Naive thymus-derived CD8-positive, alpha-beta T cell (primary cell): ENCODE measurements around the gene GREB1. TPM values are rescaled to one million over a fixed set of nuclear protein-coding genes. Genes with fewer than 3 reads are reported as not detected.

Experiments
- ATAC-seq, 2 donors: fragments of 150-1000 bp; cut with Tn5 transposase in 1 of 2; sonication (Bioruptor Pico), chemical (Tn5 transposase) in 1 of 2; 1 replicate in 1 of 2; 2 replicates in 1 of 2; pipeline ENCODE4 v1.10.0; 2021; ENCODE audit warnings: mild to moderate bottlenecking in 2 of 2, moderate library complexity in 2 of 2
- POLR2A ChIA-PET: fragments of 350-600 bp; sonication (Branson Sonifier 250); formaldehyde crosslinking; loops from one replicate; lab custom pipeline; 2021; ENCODE audit warnings: antibody characterized with exemption; lab: Charles Lee
- DNase-seq, 10 donors: peaks; one replicate each; pipeline versions ENCODE4 v3.0.0 to v3.0.0-alpha.2; 2020 to 2022
- H3K27ac Mint-ChIP-seq, 10 donors: one replicate each; pipeline ENCODE4 v1.8.0; 2020 to 2022; ENCODE audit warnings: mild to moderate bottlenecking in 10 of 10, mixed read lengths in 10 of 10, moderate library complexity in 4 of 10, inconsistent platforms in 1 of 10
- H3K27me3 Mint-ChIP-seq, 5 donors: one replicate each; pipeline ENCODE4 v1.8.0; 2021 to 2022; ENCODE audit warnings: mixed read lengths in 5 of 5
- H3K36me3 Mint-ChIP-seq, 3 donors: one replicate each; pipeline ENCODE4 v1.8.0; 2020 to 2022; ENCODE audit warnings: mixed read lengths in 3 of 3, mild to moderate bottlenecking in 2 of 3, inconsistent platforms in 1 of 3
- H3K4me1 Mint-ChIP-seq, 4 donors: one replicate each; pipeline ENCODE4 v1.8.0; 2021 to 2022; ENCODE audit warnings: mixed read lengths in 4 of 4
- H3K4me3 Mint-ChIP-seq, 10 donors: one replicate each; pipeline ENCODE4 v1.8.0; 2020 to 2022; ENCODE audit warnings: mild to moderate bottlenecking in 10 of 10, mixed read lengths in 10 of 10, moderate library complexity in 6 of 10, inconsistent platforms in 1 of 10
- H3K9me3 Mint-ChIP-seq, 9 donors: one replicate each; pipeline ENCODE4 v1.8.0; 2020 to 2022; ENCODE audit warnings: mixed read lengths in 9 of 9, mild to moderate bottlenecking in 3 of 9, inconsistent platforms in 1 of 9, moderate library complexity in 1 of 9
- polyA plus RNA-seq, 3 donors: library from polyadenylated mRNA; unstranded; fragments of 300-500 nt; fragmentation: Illumina TruSeq; gene quantifications; one replicate each; pipeline ENCODE4 v1.2.3, GENCODE V29; 2021
- total RNA-seq, 8 experiments: library from RNA in 2 of 8; stranded (reverse) in 2 of 8; gene quantifications; one replicate each; pipeline ENCODE4 v1.2.3 and lab custom pipeline; 2021 to 2026

Gene GREB1
- total and polyA plus RNA-seq, 5 experiments from 2014 or later, result 0.05 to 1.1 (median 0.41) TPM

DNA sequence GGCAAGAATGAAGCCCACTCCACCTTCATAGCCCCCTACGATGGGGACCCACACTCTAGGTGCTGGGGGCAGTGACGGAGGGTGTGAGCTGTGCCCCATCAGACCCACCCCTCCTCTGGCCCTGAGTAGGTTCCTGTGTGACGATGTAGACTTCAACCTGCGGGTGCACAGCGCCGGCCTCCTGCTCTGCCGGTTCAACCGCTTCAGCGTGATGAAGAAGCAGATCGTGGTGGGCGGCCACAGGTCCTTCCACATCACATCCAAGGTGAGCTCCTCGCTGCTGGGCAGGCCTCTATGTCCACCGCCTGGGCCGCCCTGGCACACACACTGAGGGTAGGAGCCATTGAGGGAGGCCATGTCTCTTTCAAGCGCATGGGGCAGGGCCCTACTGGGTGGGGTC, 101.3 kb downstream of the GREB1 start:
- no peak overlapping the region for H3K27ac Mint-ChIP-seq
- DNase-seq, result no peak
- ATAC-seq, result no peak
- no peak overlapping the region for H3K4me3 Mint-ChIP-seq
- no peaks in the 10 kb centered on the region for H3K9me3 Mint-ChIP-seq
- no peaks in the 10 kb centered on the region for H3K4me1 Mint-ChIP-seq
- H3K27me3 Mint-ChIP-seq, result peaks cover 2 to 15% (median 6%) of the 10 kb centered on the region in 5 donors
- no peaks in the 10 kb centered on the region for H3K36me3 Mint-ChIP-seq
- POLR2A ChIA-PET, result no interaction called here

GRCh38 chr2:11636593-11637295, 102.9 kb downstream of the GREB1 start:
- POLR2A ChIA-PET, result no interaction called here
- ATAC-seq, result no peak
- H3K4me3 Mint-ChIP-seq, result no peak overlapping the region
- DNase-seq, result no peak
- no peaks in the 10 kb centered on the region for H3K4me1 Mint-ChIP-seq
- H3K9me3 Mint-ChIP-seq, result no peaks in the 10 kb centered on the region
- no peaks in the 10 kb centered on the region for H3K36me3 Mint-ChIP-seq
- H3K27ac Mint-ChIP-seq, result no peak overlapping the region
- peaks cover 2 to 15% (median 6%) of the 10 kb centered on the region in 5 donors for H3K27me3 Mint-ChIP-seq

GRCh38 chr2:11637546-11637945, 103.7 kb downstream of the GREB1 start:
- peaks cover 3 to 15% (median 6%) of the 10 kb centered on the region in 5 donors for H3K27me3 Mint-ChIP-seq
- no peaks in the 10 kb centered on the region for H3K36me3 Mint-ChIP-seq
- POLR2A ChIA-PET, result no interaction called here
- no peak overlapping the region for H3K27ac Mint-ChIP-seq
- no peak for ATAC-seq
- DNase-seq, result no peak
- H3K4me1 Mint-ChIP-seq, result no peaks in the 10 kb centered on the region
- H3K4me3 Mint-ChIP-seq, result no peak overlapping the region
- no peaks in the 10 kb centered on the region for H3K9me3 Mint-ChIP-seq

GRCh38 chr2:11639503-11639902, 105.7 kb downstream of the GREB1 start:
- H3K27ac Mint-ChIP-seq, result no peak overlapping the region

DNA sequence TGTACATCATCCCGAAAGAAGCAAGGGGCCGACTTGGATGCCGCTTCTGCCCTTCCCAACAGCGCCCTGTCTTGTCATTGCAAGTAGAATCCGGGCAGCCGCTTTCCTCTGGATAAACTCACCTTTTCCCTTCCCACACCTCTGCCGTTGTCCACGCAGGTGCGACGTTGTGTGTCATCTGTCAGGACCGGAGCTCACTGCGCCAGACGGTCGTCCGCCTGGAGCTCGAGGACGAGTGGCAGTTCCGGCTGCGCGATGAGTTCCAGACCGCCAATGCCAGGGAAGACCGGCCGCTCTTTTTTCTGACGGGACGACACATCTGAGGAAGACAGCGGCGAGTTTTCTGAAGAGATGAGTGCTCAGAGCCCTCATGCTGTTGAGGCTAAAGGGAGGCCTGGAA, 106.3 kb downstream of the GREB1 start:
- no peaks in the 10 kb centered on the region for H3K9me3 Mint-ChIP-seq

More at GRCh38 chr2:11639503-11639902, 105.7 kb downstream of the GREB1 start:
- ATAC-seq, result no peak
- DNase-seq, result no peak
- Mint-ChIP-seq H3K36me3 (no peaks in the 10 kb centered on the region), H3K9me3 (no peaks in the 10 kb centered on the region), H3K4me3 (no peak overlapping the region), H3K27me3 (peaks cover 5 to 15% (median 6%) of the 10 kb centered on the region in 5 donors), H3K4me1 (no peaks in the 10 kb centered on the region)
- POLR2A ChIA-PET, result no interaction called here

DNA sequence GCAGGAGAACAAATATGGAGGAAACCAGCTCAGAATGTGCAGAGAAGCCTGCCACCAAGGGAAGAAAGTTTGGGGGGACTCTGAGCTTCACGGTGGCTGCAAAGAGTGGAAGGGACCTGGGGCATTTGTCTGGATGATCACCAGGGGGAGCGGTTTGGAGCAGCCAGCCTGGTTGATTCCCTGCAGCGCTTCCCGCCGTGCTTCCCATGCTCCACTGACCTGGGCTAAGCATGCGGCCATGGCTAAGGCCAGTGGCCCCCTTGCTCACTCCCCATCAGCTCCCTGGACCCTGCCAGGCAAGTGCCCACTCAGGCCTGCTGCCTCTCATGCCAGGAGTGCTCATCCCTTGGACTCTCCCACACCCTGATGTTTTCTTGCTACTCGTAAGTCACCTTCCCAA, 109.1 kb downstream of the GREB1 start:
- no peaks in the 10 kb centered on the region for H3K9me3 Mint-ChIP-seq
- H3K4me3 Mint-ChIP-seq, result no peak overlapping the region
- peaks cover 0 to 6% (median 0%) of the 10 kb centered on the region in 5 donors for H3K27me3 Mint-ChIP-seq
- no peak for DNase-seq
- no peak for ATAC-seq
- H3K27ac Mint-ChIP-seq, result no peak overlapping the region
- H3K36me3 Mint-ChIP-seq, result no peaks in the 10 kb centered on the region
- H3K4me1 Mint-ChIP-seq, result no peaks in the 10 kb centered on the region
- POLR2A ChIA-PET, result no interaction called here

More for the DNA sequence above, 106.3 kb downstream of the GREB1 start:
- DNase-seq (no peak), ATAC-seq (no peak)
- no peaks in the 10 kb centered on the region for H3K4me1 Mint-ChIP-seq
- H3K4me3 Mint-ChIP-seq, result no peak overlapping the region
- H3K27me3 Mint-ChIP-seq, result peaks cover 5 to 15% (median 6%) of the 10 kb centered on the region in 5 donors
- H3K36me3 Mint-ChIP-seq, result no peaks in the 10 kb centered on the region
- no peak overlapping the region for H3K27ac Mint-ChIP-seq
- POLR2A ChIA-PET, result no interaction called here

GRCh38 chr2:11644293-11644692, 110.4 kb downstream of the GREB1 start:
- POLR2A ChIA-PET, result no interaction called here
- no peak for ATAC-seq
- Mint-ChIP-seq H3K9me3 (no peaks in the 10 kb centered on the region), H3K4me1 (no peaks in the 10 kb centered on the region), H3K36me3 (no peaks in the 10 kb centered on the region), H3K27me3 (peaks cover 0 to 13% (median 5%) of the 10 kb centered on the region in 5 donors), H3K27ac (no peak overlapping the region), H3K4me3 (no peak overlapping the region)
- DNase-seq, result no peak

- no peaks in the 10 kb centered on the region for H3K36me3 Mint-ChIP-seq
- peaks cover 0 to 19% (median 4%) of the 10 kb centered on the region in 5 donors for H3K27me3 Mint-ChIP-seq
- no peaks in the 10 kb centered on the region for H3K9me3 Mint-ChIP-seq
- no peak overlapping the region for H3K27ac Mint-ChIP-seq
- POLR2A ChIA-PET, result no interaction called here
- ATAC-seq (no peak), DNase-seq (no peak)
- H3K4me1 Mint-ChIP-seq, result no peaks in the 10 kb centered on the region
- H3K4me3 Mint-ChIP-seq, result no peak overlapping the region
Observed at GRCh38 chr2:11646530-11646929, 112.7 kb downstream of the GREB1 start.

GRCh38 chr2:11647834-11648600, 114.2 kb downstream of the GREB1 start:
- H3K27ac Mint-ChIP-seq, result no peak overlapping the region
- no peak for ATAC-seq
- no peak for DNase-seq
- H3K27me3 Mint-ChIP-seq, result peaks cover 0 to 16% (median 4%) of the 10 kb centered on the region in 5 donors
- H3K4me1 Mint-ChIP-seq, result no peaks in the 10 kb centered on the region
- POLR2A ChIA-PET, result no interaction called here
- no peak overlapping the region for H3K4me3 Mint-ChIP-seq
- H3K9me3 Mint-ChIP-seq, result no peaks in the 10 kb centered on the region
- H3K36me3 Mint-ChIP-seq, result no peaks in the 10 kb centered on the region

DNA sequence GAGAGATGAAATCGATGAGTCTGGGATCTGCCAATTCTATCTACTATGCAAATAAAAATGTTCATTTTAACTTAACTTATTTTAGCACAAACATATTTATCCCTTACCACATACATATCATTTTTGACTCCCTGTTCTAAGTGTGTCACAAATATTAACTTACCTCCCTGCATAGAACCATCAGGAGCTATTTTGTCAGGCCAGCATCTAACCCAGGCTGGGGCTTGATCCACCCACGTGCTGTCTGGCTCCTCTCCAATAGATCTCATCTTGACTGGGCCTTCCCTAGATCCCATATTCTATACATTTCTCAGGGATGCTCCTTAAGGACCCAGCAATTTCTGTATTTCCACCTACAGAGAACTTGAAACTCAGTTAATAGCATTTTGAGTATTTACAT, 115.2 kb downstream of the GREB1 start:
- Mint-ChIP-seq H3K27me3 (peaks cover 0 to 16% (median 4%) of the 10 kb centered on the region in 5 donors), H3K4me1 (no peaks in the 10 kb centered on the region), H3K4me3 (no peak overlapping the region), H3K27ac (no peak overlapping the region), H3K9me3 (no peaks in the 10 kb centered on the region), H3K36me3 (no peaks in the 10 kb centered on the region)
- DNase-seq (no peak), ATAC-seq (no peak)
- POLR2A ChIA-PET, result no interaction called here

GRCh38 chr2:11651856-11652548, 118.2 kb downstream of the GREB1 start:
- Mint-ChIP-seq H3K36me3 (no peaks in the 10 kb centered on the region), H3K4me1 (peaks cover 0 to 1% (median 0%) of the 10 kb centered on the region in 4 donors), H3K9me3 (no peaks in the 10 kb centered on the region), H3K27ac (no peak overlapping the region), H3K4me3 (no peak overlapping the region), H3K27me3 (peaks cover under 1 to 16% (median 7%) of the 10 kb centered on the region in 5 donors)
- POLR2A ChIA-PET, result no interaction called here
- ATAC-seq, result no peak
- DNase-seq, result no peak

- ATAC-seq, result no peak
Observed at GRCh38 chr2:11652553-11652952, 118.7 kb downstream of the GREB1 start.

DNA sequence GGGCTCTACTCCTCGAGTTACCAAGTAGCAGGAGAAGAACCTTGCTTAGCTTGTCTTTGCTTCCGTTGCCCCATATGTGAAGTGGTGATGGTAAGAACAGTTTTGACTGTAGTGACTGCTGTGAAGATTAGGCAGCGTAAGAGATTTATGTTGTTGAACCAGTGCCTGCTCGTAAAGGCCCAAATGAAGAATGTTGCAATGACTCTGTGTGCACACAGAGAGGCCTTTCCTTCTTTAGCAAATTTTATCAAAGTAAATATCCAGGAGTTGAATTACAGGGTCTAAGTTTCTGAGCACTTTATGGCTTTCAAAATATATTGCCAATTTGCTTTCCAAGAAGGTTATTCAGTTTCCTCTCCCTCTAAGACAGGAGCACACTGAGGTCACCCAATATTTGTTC, 121.7 kb downstream of the GREB1 start:
- no peaks in the 10 kb centered on the region for H3K36me3 Mint-ChIP-seq
- peaks cover 0 to 1% (median 0%) of the 10 kb centered on the region in 4 donors for H3K4me1 Mint-ChIP-seq
- DNase-seq (no peak), ATAC-seq (no peak)
- no peaks in the 10 kb centered on the region for H3K9me3 Mint-ChIP-seq
- no peak overlapping the region for H3K27ac Mint-ChIP-seq
- no peak overlapping the region for H3K4me3 Mint-ChIP-seq
- peaks cover 5 to 36% (median 14%) of the 10 kb centered on the region in 5 donors for H3K27me3 Mint-ChIP-seq
- POLR2A ChIA-PET, result no interaction called here

More at GRCh38 chr2:11652553-11652952, 118.7 kb downstream of the GREB1 start:
- peak overlapping the region in 1 of 10 donors; percentile 45 for H3K27ac Mint-ChIP-seq
- POLR2A ChIA-PET, result no interaction called here
- no peak overlapping the region for H3K4me3 Mint-ChIP-seq
- no peaks in the 10 kb centered on the region for H3K36me3 Mint-ChIP-seq
- DNase-seq, result no peak
- H3K9me3 Mint-ChIP-seq, result no peaks in the 10 kb centered on the region
- H3K4me1 Mint-ChIP-seq, result peaks cover 0 to 1% (median 0%) of the 10 kb centered on the region in 4 donors
- peaks cover 4 to 18% (median 10%) of the 10 kb centered on the region in 5 donors for H3K27me3 Mint-ChIP-seq
